ENCODE data around the gene RAP1B. TPM values are rescaled to one million over a fixed set of nuclear protein-coding genes. Genes with fewer than 3 reads are reported as not detected.

Gene RAP1B
- total RNA-seq, 2 experiments from 2014 or later, result 256 to 261 TPM

GRCh38 chr12:68699486-68699885 is 88.8 kb downstream of the RAP1B start:
- H3K4me3 ChIP-seq (ENCODE audit: low read length), result no peak overlapping the region
- H3K4me1 ChIP-seq (ENCODE audit: insufficient read depth, low read length), result no peaks in the 10 kb centered on the region
- Mint-ChIP-seq H3K4me1 (ENCODE audit: low read depth) (no peaks in the 10 kb centered on the region), H3K9me3 (no peaks in the 10 kb centered on the region), H3K27ac (no peak overlapping the region), H3K4me3 (no peak overlapping the region), H3K27me3 (no peaks in the 10 kb centered on the region), H3K36me3 (ENCODE audit: low read depth) (peaks cover 63% of the 10 kb centered on the region)
- intact Hi-C loops (cut with DNase I, micrococcal nuclease), result no loop called here
- H3K9me3 ChIP-seq (ENCODE audit: control insufficient read depth in 1 of 2, insufficient read depth in 1 of 2, low read length in 2 of 2), result no peaks in the 10 kb centered on the region
- DNase-seq (no peak), ATAC-seq (ENCODE audit: poor library complexity) (no peak)
- no peak overlapping the region for H3K27ac ChIP-seq (ENCODE audit: low read depth in 1 of 2, low read length in 2 of 2)
- H3K27me3 ChIP-seq (ENCODE audit: control insufficient read depth in 1 of 2, insufficient read depth in 2 of 2, low read length in 2 of 2), result no peaks in the 10 kb centered on the region
- POLR2A ChIA-PET, result no interaction called here
- peaks cover 67% of the 10 kb centered on the region for H3K36me3 ChIP-seq (ENCODE audit: insufficient read depth, low read length)
- TF ChIP-seq CTCF (IDR thresholded peaks at IDR 0.05), result no peak
- CTCF ChIA-PET, result no interaction called here

Other genes with a start within 250 kb of the RAP1B start
- 10 to 100 TPM; 37.2 to 38.7 TPM for gene NUP107, start 76.1 kb downstream of the RAP1B start, total RNA-seq
- 1 to 10 TPM; 3.5 to 6.1 TPM for gene SLC35E3, start 135.3 kb downstream of the RAP1B start, total RNA-seq
- gene MDM2, start 197.3 kb downstream of the RAP1B start, total RNA-seq, result 10 to 100 TPM; 90.8 TPM